HPDE6-E6E7 (cell line): Measurements from ENCODE around the gene PRKN.
"Not testable (repeated sequence)": the region's sequence is repeated elsewhere in the genome, so short reads cannot be mapped to it uniquely, and the experiment has no call there.

Source experiments
- DNase-seq: peaks from one replicate; pipeline ENCODE4 v3.0.0; 2011; ENCODE audit warnings: missing footprints; ENCODE audit errors: extremely low spot score

PRKN gene

GRCh38 chr6:161847628-161848027 is 879.9 kb downstream of the PRKN start:
- DNase-seq, result no peak

- DNase-seq, result no peak
These were observed 882.8 kb downstream of the PRKN start for GRCh38 chr6:161844804-161845203.

- DNase-seq, result no peak
These were observed 884.5 kb downstream of the PRKN start for GRCh38 chr6:161843066-161843465.

- DNase-seq, result no peak
These were observed 887.2 kb downstream of the PRKN start for GRCh38 chr6:161840380-161840779.

- no peak for DNase-seq
These were observed 889.1 kb downstream of the PRKN start for GRCh38 chr6:161838306-161839035.

GRCh38 chr6:161837854-161838253 is 889.7 kb downstream of the PRKN start:
- DNase-seq, result no peak

- DNase-seq, result no peak
These were observed 890.2 kb downstream of the PRKN start for GRCh38 chr6:161837449-161837735.

GRCh38 chr6:161836643-161837448 is 890.7 kb downstream of the PRKN start:
- no peak for DNase-seq

- DNase-seq, result no peak
These were observed 891.9 kb downstream of the PRKN start for GRCh38 chr6:161835500-161836215.

- no peak for DNase-seq
These were observed 893.1 kb downstream of the PRKN start for GRCh38 chr6:161834426-161834825.

- DNase-seq, result no peak
These were observed 894.3 kb downstream of the PRKN start for GRCh38 chr6:161833099-161833860.

GRCh38 chr6:161832622-161833021 is 894.9 kb downstream of the PRKN start:
- DNase-seq, result no peak

- DNase-seq, result no peak
These were observed 896.5 kb downstream of the PRKN start for GRCh38 chr6:161830866-161831616.

- no peak for DNase-seq
These were observed 898.3 kb downstream of the PRKN start for GRCh38 chr6:161829291-161829729.

GRCh38 chr6:161828355-161828754 is 899.2 kb downstream of the PRKN start:
- no peak for DNase-seq

GRCh38 chr6:161826512-161826911 is 901.1 kb downstream of the PRKN start:
- DNase-seq, result no peak

GRCh38 chr6:161822204-161822603 is 905.4 kb downstream of the PRKN start:
- DNase-seq, result not testable (repeated sequence)

GRCh38 chr6:161817881-161818280 is 909.7 kb downstream of the PRKN start:
- DNase-seq, result no peak

GRCh38 chr6:161815965-161816364 is 911.6 kb downstream of the PRKN start:
- no peak for DNase-seq

- no peak for DNase-seq
These were observed 914.4 kb downstream of the PRKN start for GRCh38 chr6:161813156-161813555.

- no peak for DNase-seq
These were observed 917.6 kb downstream of the PRKN start for GRCh38 chr6:161809971-161810370.
